ENCODE data around the gene TAS2R42. TPM values are rescaled to one million over a fixed set of nuclear protein-coding genes. Genes with fewer than 3 reads are reported as not detected.

The TAS2R42 gene
- total RNA-seq, 1 donor from 2014 or later: not detected

DNA sequence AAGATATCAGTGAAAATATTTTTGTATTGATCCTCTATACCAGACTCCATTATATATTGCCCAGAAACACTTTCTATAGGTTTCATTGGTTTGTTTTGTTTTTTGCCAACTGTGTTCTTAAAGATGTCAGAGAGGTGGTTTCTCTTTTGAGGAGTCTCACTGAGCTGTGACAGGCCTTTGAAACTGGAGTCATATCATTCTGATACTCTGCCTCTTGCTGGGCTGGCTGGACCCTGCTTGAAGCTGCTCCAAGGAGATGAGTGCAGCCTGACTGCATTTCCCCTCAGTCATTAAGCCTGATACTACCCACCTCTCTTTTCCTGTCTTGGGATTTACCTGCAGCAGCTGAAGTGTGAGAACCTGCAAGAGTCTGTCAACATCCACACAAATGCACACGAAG lies 35.9 kb downstream of the TAS2R42 start:
- DNase-seq (ENCODE audit: low spot score in 2 of 2) (no peak), FAIRE-seq (no peak)

DNA sequence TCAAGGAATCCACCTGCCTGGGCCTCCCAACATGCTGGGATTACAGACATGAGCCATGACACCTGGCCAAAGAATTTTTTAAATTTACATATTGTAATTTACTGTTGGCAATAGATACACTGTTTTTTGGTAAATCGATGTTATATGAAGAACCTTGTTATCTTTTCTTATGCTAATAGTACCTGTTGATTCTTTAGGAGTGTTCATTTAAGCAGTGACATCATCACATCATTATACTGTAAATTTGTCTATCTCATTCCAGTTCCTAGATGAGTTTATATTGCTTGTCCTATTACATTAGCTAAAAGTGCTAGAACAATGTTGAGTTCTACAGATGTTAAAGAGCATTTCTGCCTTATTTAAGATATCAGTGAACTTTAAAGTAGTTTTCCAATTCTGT lies 39.3 kb downstream of the TAS2R42 start:
- FAIRE-seq: no peak
- DNase-seq (ENCODE audit: low spot score in 2 of 2): no peak

- FAIRE-seq (no peak), DNase-seq (ENCODE audit: low spot score in 2 of 2) (no peak)
These were observed 42.4 kb downstream of the TAS2R42 start for GRCh38 chr12:11144297-11144696.

GRCh38 chr12:11143352-11143751 lies 43.4 kb downstream of the TAS2R42 start:
- FAIRE-seq (no peak), DNase-seq (ENCODE audit: low spot score in 2 of 2) (no peak)

DNA sequence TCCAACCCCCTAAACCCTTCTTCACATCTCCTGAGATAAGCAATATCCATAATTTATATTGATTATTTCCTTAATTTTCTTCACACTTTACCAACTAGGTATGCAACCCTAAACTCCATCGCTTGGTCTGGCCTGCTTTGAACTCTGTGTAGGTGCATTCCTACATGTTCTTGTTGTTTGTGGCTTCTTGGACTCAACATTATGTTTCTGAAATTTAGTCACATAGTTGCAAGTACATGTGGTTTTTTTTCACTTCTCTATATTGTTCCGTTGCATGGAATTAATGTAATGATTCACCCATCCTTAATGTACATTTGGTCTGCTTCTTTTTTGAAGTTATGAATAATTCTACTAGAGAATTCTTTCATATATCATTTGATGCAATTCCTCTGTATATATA lies 50.7 kb downstream of the TAS2R42 start:
- DNase-seq (ENCODE audit: low spot score in 2 of 2) (no peak), FAIRE-seq (no peak)

Other genes starting within 250 kb of the TAS2R42 start
- 5.3 TPM for gene TAS2R14, start 247.7 kb downstream of the TAS2R42 start, total RNA-seq
- gene TAS2R50, start 200.0 kb downstream of the TAS2R42 start, total RNA-seq: 3.7 TPM
- gene TAS2R20, start 188.6 kb downstream of the TAS2R42 start, total RNA-seq: 6.9 TPM
- 6.9 TPM for gene TAS2R19, start 164.3 kb downstream of the TAS2R42 start, total RNA-seq
- gene TAS2R31, start 155.5 kb downstream of the TAS2R42 start, total RNA-seq: 7.3 TPM
- 1.6 TPM for gene TAS2R46, start 124.6 kb downstream of the TAS2R42 start, total RNA-seq
- 3.7 TPM for gene TAS2R43, start 94.6 kb downstream of the TAS2R42 start, total RNA-seq
- 6.5 TPM for gene TAS2R30, start 52.3 kb downstream of the TAS2R42 start, total RNA-seq
- 10.2 TPM for gene SMIM10L1, start 15.7 kb downstream of the TAS2R42 start, total RNA-seq
- not detected for gene PRB3, start 82.8 kb upstream of the TAS2R42 start, total RNA-seq
- not detected for gene PRB4, start 123.5 kb upstream of the TAS2R42 start, total RNA-seq
- not detected for gene PRB2, start 208.6 kb upstream of the TAS2R42 start, total RNA-seq